ENCODE data around the gene TM9SF2. TPM values are rescaled to one million over a fixed set of nuclear protein-coding genes. Genes with fewer than 3 reads are reported as not detected.

The TM9SF2 gene
- total RNA-seq, 2 donors from 2014 or later = 49.8 to 63.6 TPM

- 75 to 83% methylated on average over 13 of the region's 13 CpGs for WGBS, 2 donors
- TF ChIP-seq POLR2A (IDR thresholded peaks at IDR 0.05) (no peak), CTCF (IDR thresholded peaks at IDR 0.05) (no peak)
- no peaks in the 10 kb centered on the region for H3K9me3 ChIP-seq
- intact Hi-C loops (cut with DNase I) = no loop called here
- no peak overlapping the region for H3K4me3 ChIP-seq
- no peak overlapping the region for H3K27ac ChIP-seq
- no peak for DNase-seq
- H3K4me1 ChIP-seq = no peaks in the 10 kb centered on the region
- no peaks in the 10 kb centered on the region for H3K27me3 ChIP-seq
- ATAC-seq = no peak
- no peaks in the 10 kb centered on the region for H3K36me3 ChIP-seq (replicated peaks in 1 of 2; ENCODE audit: insufficient read depth in 1 of 2, low read depth in 2 of 2)
Measured at GRCh38 chr13:99572921-99573320, 71.6 kb downstream of the TM9SF2 start.

- Histone ChIP-seq H3K36me3 (replicated peaks in 1 of 2; ENCODE audit: insufficient read depth in 1 of 2, low read depth in 2 of 2) (no peaks in the 10 kb centered on the region), H3K27ac (no peak overlapping the region), H3K4me3 (no peak overlapping the region), H3K27me3 (no peaks in the 10 kb centered on the region), H3K4me1 (no peaks in the 10 kb centered on the region), H3K9me3 (no peaks in the 10 kb centered on the region)
- DNase-seq (no peak), ATAC-seq (no peak)
- intact Hi-C loops (cut with DNase I) = no loop called here
- 54 to 60% methylated on average over 11 to 18 of the region's 18 CpGs for WGBS, 2 donors
- TF ChIP-seq CTCF (IDR thresholded peaks at IDR 0.05) (no peak), POLR2A (IDR thresholded peaks at IDR 0.05) (no peak)
Measured at GRCh38 chr13:99575376-99576120, 74.3 kb downstream of the TM9SF2 start.

DNA sequence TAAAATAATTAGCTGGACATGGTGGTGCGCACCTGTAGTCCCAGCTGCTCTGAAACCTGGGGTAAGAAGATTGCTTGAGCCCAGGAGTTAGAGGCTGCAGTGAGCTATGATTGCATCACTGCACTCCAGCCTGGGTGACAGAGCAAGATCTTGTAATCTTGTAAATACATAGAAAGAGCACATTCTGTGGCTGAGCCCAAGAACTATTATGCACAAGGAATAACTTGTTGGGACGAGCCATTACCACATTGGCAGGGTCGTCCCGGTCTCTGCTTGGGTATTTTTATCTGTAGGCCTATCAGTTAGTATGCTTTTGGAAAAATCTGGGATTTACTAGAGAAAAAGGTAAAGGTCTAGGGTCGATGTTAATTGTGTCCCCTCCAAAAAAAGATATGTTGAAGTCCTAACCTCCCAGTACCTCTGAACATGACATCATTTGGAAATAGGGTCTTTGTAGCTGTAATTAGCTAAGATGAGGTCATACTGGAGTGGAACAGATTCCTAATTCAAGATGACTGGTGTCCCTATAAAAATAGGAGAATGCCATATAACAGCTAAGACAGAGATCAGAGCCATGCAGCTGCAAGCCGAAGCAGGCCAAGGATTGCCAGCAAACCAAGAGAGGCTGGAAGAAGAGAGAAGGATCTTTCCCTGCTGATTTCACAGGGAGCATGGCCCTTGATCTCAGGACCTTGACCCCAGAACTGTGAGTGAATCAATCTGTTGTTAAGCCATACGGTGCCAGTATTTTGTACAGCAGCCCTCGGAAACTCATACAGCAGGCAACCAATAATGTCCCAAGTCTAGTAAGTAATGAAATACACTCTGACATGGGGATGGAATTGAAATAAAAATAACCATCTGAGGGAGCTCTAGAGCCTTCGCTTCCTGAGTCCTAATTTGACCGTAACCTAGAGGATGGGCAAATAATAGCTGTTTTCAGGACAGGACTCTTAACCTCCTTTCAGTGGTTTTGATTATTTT is 77.0 kb downstream of the TM9SF2 start:
- DNase-seq (no peak), ATAC-seq (peak; percentile 30)
- no peaks in the 10 kb centered on the region for H3K36me3 ChIP-seq (replicated peaks in 1 of 2; ENCODE audit: insufficient read depth in 1 of 2, low read depth in 2 of 2)
- H3K9me3 ChIP-seq = no peaks in the 10 kb centered on the region
- no peak overlapping the region for H3K27ac ChIP-seq
- H3K4me3 ChIP-seq = no peak overlapping the region
- 69 to 73% methylated on average over 10 of the region's 10 CpGs for WGBS, 2 donors
- TF ChIP-seq CTCF (IDR thresholded peaks at IDR 0.05) (peak in 3 of 7 experiments; percentile 12 to 28 (median 16)), POLR2A (IDR thresholded peaks at IDR 0.05) (no peak)
- no peaks in the 10 kb centered on the region for H3K4me1 ChIP-seq
- intact Hi-C loops (cut with DNase I) = no loop called here
- H3K27me3 ChIP-seq = no peaks in the 10 kb centered on the region

DNA sequence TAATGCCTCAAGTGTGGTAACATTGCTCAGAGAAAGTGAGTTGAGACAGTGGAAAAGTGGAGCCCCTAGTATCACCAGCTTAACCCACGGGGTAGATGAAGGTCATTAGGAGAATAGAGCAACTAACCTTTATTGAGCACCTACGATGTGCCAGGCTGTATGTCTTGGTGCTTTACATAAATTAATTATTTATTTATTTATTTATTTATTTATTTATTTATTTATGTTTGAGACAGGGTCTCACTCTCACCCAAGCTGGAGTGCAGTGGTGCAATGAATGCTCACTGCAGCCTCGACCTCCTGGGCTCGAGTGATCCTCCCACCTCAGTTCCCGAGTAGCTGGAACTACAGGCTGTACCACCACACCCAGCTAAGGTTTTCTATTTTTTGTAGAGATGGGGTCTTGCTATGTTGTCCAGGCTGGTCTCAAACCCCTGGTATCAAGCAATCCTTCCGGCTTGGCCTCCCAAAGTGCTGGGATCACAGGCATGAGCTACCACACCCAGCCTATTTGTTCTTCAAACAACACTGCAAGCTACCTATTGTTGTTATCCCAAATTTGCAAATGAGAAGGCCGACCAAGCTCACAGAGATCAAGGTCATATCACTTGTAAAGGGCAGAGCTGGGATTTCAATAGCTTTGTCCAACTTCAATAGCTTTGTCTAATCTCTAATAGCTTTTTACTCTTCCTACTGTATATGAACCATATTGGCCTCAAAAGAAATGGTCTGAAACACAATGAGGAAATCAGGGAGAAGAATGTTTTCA is 79.4 kb downstream of the TM9SF2 start:
- Histone ChIP-seq H3K27me3 (no peaks in the 10 kb centered on the region), H3K36me3 (replicated peaks in 1 of 2; ENCODE audit: insufficient read depth in 1 of 2, low read depth in 2 of 2) (no peaks in the 10 kb centered on the region), H3K4me1 (no peaks in the 10 kb centered on the region), H3K27ac (no peak overlapping the region), H3K4me3 (no peak overlapping the region), H3K9me3 (no peaks in the 10 kb centered on the region)
- intact Hi-C loops (cut with DNase I) = no loop called here
- no peak for ATAC-seq
- no peak for DNase-seq
- TF ChIP-seq CTCF (IDR thresholded peaks at IDR 0.05) (no peak), POLR2A (IDR thresholded peaks at IDR 0.05) (no peak)
- WGBS, 2 donors = 81 to 85% methylated on average over 7 of the region's 7 CpGs
